Suprapubic skin (tissue), 4 donors: Measurements from ENCODE around the gene PCED1A.

Experiments used
- CTCF ChIP-seq, 2 donors: fragments of 200-600 bp in 1 of 2; fragments of 450-650 bp in 1 of 2; sonication (generic) in 1 of 2; IDR thresholded peaks; one replicate each; pipeline ENCODE4 v1.5.1; 2016 to 2019; ENCODE audit warnings: antibody characterized with exemption in 2 of 2, mild to moderate bottlenecking in 1 of 2, moderate library complexity in 1 of 2
- EP300 ChIP-seq: sonication (generic); formaldehyde crosslinking; IDR thresholded peaks from one replicate; pipeline ENCODE4 v1.6.1; 2017; ENCODE audit warnings: antibody characterized with exemption
- POLR2A ChIP-seq, 2 donors: fragments of 450-650 bp; IDR thresholded peaks; one replicate each; pipeline ENCODE4 v1.6.1; 2017; ENCODE audit warnings: antibody characterized with exemption in 2 of 2, mild to moderate bottlenecking in 2 of 2, moderate library complexity in 2 of 2
- POLR2AphosphoS5 ChIP-seq, 3 donors: sonication (generic); formaldehyde crosslinking; IDR thresholded peaks; one replicate each; pipeline ENCODE4 v1.6.1; 2017; ENCODE audit warnings: antibody characterized with exemption in 3 of 3

- no peak for TF ChIP-seq CTCF (IDR thresholded peaks at IDR 0.05)
- TF ChIP-seq POLR2AphosphoS5 (IDR thresholded peaks at IDR 0.05), result no peak
- no peak for TF ChIP-seq EP300
- no peak for TF ChIP-seq POLR2A (IDR thresholded peaks at IDR 0.05)
These were observed 35.3 kb upstream of the PCED1A start for GRCh38 chr20:2875690-2876203.
